HEK293 (cell line): Measurements from ENCODE around the gene WFDC1.

Experiments
- CTCF ChIP-seq: fragments of 450-650 bp; formaldehyde crosslinking; IDR thresholded peaks from 2 replicates; pipeline ENCODE4 v1.5.1; 2016; ENCODE audit warnings: missing biosample characterization, missing genetic modification characterization
- ZNF670 ChIP-seq: fragments of 450-650 bp; formaldehyde crosslinking; IDR thresholded peaks from 2 replicates; pipeline ENCODE4 v1.5.1; 2016; ENCODE audit warnings: missing biosample characterization, missing genetic modification characterization, low read depth

GRCh38 chr16:84271037-84271436, 23.6 kb upstream of the WFDC1 start:
- TF ChIP-seq CTCF (tag by site-specific recombination) (no peak), ZNF670 (tag by site-specific recombination) (no peak)
